ENCODE results near the gene PRKN. TPM values are rescaled to one million over a fixed set of nuclear protein-coding genes. Genes with fewer than 3 reads are reported as not detected.

PRKN gene
- total and polyA plus RNA-seq, 2 experiments from 2014 or later = 0.10 to 0.84 TPM

- Histone ChIP-seq H3K4me2 (no peak overlapping the region), H3K27me3 (ENCODE audit: insufficient read depth) (no peaks in the 10 kb centered on the region), H3K36me3 (ENCODE audit: insufficient read depth) (no peaks in the 10 kb centered on the region), H3K4me1 (ENCODE audit: insufficient read depth) (no peaks in the 10 kb centered on the region), H3K4me3 (no peak overlapping the region), H3K79me2 (replicated peaks; ENCODE audit: insufficient read depth) (no peaks in the 10 kb centered on the region), H3F3A (replicated peaks; ENCODE audit: low read depth) (no peaks in the 10 kb centered on the region), H3K27ac (ENCODE audit: low read depth) (no peak overlapping the region), H4K20me1 (replicated peaks; ENCODE audit: insufficient read depth) (no peaks in the 10 kb centered on the region), H2AFZ (no peak overlapping the region), H3K9me2 (ENCODE audit: insufficient read depth) (no peaks in the 10 kb centered on the region)
- H3K4me1 Mint-ChIP-seq = no peaks in the 10 kb centered on the region
- no peak overlapping the region for H3K4me3 Mint-ChIP-seq
- peaks cover 4% of the 10 kb centered on the region for H3K27me3 Mint-ChIP-seq (ENCODE audit: insufficient read depth, low read depth, poor library complexity)
- ATAC-seq = no peak
- H3K36me3 Mint-ChIP-seq (ENCODE audit: low read depth) = no peaks in the 10 kb centered on the region
- no peak overlapping the region for H3K27ac Mint-ChIP-seq
- DNase-seq (ENCODE audit: low spot score) = no peak
- TF ChIP-seq ZNF331 (CRISPR knock-in tag; IDR thresholded peaks at IDR 0.05; ENCODE audit: low read depth) (no peak), NANOG (IDR thresholded peaks at IDR 0.05; ENCODE audit: borderline replicate concordance) (no peak), ZNF114 (CRISPR knock-in tag; IDR thresholded peaks at IDR 0.05) (no peak), EZH2phosphoT487 (IDR thresholded peaks at IDR 0.05; ENCODE audit: unreplicated experiment) (no peak), ZNF462 (CRISPR knock-in tag; IDR thresholded peaks at IDR 0.05) (no peak), STAT1 (IDR thresholded peaks at IDR 0.05; ENCODE audit: unreplicated experiment) (no peak), REST (IDR thresholded peaks at IDR 0.05; ENCODE audit: unreplicated experiment) (no peak), EZH2 (IDR thresholded peaks at IDR 0.05; ENCODE audit: low read depth, unreplicated experiment) (no peak), POLR2AphosphoS5 (IDR thresholded peaks at IDR 0.05; ENCODE audit: low read depth) (no peak), CREB1 (CRISPR knock-in tag; IDR thresholded peaks at IDR 0.05; ENCODE audit: low read depth) (no peak), JUNB (IDR thresholded peaks at IDR 0.05; ENCODE audit: unreplicated experiment) (no peak)
- TF ChIP-seq, protein P1, sequence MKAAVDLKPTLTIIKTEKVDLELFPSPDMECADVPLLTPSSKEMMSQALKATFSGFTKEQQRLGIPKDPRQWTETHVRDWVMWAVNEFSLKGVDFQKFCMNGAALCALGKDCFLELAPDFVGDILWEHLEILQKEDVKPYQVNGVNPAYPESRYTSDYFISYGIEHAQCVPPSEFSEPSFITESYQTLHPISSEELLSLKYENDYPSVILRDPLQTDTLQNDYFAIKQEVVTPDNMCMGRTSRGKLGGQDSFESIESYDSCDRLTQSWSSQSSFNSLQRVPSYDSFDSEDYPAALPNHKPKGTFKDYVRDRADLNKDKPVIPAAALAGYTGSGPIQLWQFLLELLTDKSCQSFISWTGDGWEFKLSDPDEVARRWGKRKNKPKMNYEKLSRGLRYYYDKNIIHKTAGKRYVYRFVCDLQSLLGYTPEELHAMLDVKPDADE (IDR thresholded peaks at IDR 0.05) = no peak
- TF ChIP-seq, protein P2, sequence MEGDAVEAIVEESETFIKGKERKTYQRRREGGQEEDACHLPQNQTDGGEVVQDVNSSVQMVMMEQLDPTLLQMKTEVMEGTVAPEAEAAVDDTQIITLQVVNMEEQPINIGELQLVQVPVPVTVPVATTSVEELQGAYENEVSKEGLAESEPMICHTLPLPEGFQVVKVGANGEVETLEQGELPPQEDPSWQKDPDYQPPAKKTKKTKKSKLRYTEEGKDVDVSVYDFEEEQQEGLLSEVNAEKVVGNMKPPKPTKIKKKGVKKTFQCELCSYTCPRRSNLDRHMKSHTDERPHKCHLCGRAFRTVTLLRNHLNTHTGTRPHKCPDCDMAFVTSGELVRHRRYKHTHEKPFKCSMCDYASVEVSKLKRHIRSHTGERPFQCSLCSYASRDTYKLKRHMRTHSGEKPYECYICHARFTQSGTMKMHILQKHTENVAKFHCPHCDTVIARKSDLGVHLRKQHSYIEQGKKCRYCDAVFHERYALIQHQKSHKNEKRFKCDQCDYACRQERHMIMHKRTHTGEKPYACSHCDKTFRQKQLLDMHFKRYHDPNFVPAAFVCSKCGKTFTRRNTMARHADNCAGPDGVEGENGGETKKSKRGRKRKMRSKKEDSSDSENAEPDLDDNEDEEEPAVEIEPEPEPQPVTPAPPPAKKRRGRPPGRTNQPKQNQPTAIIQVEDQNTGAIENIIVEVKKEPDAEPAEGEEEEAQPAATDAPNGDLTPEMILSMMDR (conservative IDR thresholded peaks at IDR 0.05; ENCODE audit: low read depth in 2 of 2) = no peak
- H3K9me3 Mint-ChIP-seq = peaks cover 2% of the 10 kb centered on the region; the same call in 1 of the 3 replicates
Measured at GRCh38 chr6:162017536-162017935, 710.0 kb downstream of the PRKN start.

Measured in GM23338 (cell line).